ENCODE results near the gene PAX3.

The PAX3 gene

GRCh38 chr2:222281506-222281905 lies 17.3 kb downstream of the PAX3 start:
- Histone ChIP-seq H4K8ac (ENCODE audit: low read depth, low read length) (no peak overlapping the region), H3K9me3 (replicated peaks in 1 of 2; ENCODE audit: control insufficient read depth in 2 of 2, insufficient read depth in 1 of 2, low read depth in 1 of 2, low read length in 2 of 2) (no peaks in the 10 kb centered on the region), H2BK5ac (ENCODE audit: low read length) (no peak overlapping the region), H3K9ac (ENCODE audit: low read depth, low read length, poor library complexity) (no peak overlapping the region), H2BK15ac (ENCODE audit: low read length) (no peak overlapping the region), H3K27ac (replicated peaks; ENCODE audit: low read length) (no peak overlapping the region), H3K4ac (ENCODE audit: low read length) (no peak overlapping the region), H3K79me1 (ENCODE audit: low read depth, low read length) (no peaks in the 10 kb centered on the region), H3K27me3 (ENCODE audit: control insufficient read depth in 3 of 3, insufficient read depth in 3 of 3, low read depth in 1 of 3, low read length in 3 of 3) (peaks cover 0 to 23% (median 18%) of the 10 kb centered on the region in 3 experiments), H2BK120ac (ENCODE audit: low read depth, low read length) (no peak overlapping the region), H3K36me3 (replicated peaks in 1 of 2; ENCODE audit: control insufficient read depth in 2 of 2, insufficient read depth in 2 of 2, low read length in 2 of 2) (no peaks in the 10 kb centered on the region), H3K18ac (ENCODE audit: low read length) (no peak overlapping the region), H3K4me2 (ENCODE audit: insufficient read depth, low read length, poor library complexity, severe bottlenecking) (no peak overlapping the region), H2AFZ (ENCODE audit: low read length) (no peak overlapping the region), H4K91ac (ENCODE audit: low read depth, low read length, poor library complexity) (no peak overlapping the region), H3K4me1 (ENCODE audit: control insufficient read depth in 2 of 2, insufficient read depth in 1 of 2, low read depth in 1 of 2, low read length in 2 of 2) (peaks cover 0 to 7% of the 10 kb centered on the region in 2 donors), H2BK12ac (ENCODE audit: low read length) (no peak overlapping the region), H3K4me3 (ENCODE audit: low read length in 2 of 2) (no peak overlapping the region), H3K23ac (ENCODE audit: low read depth, low read length, poor library complexity) (no peak overlapping the region), H2AK5ac (ENCODE audit: low read depth, low read length) (no peak overlapping the region), H3K14ac (ENCODE audit: low read length) (no peak overlapping the region)
- DNase-seq (ENCODE audit: low spot score) = no peak

- no peak overlapping the region for H3K4ac ChIP-seq (ENCODE audit: low read length)
- H4K91ac ChIP-seq (ENCODE audit: low read depth, low read length, poor library complexity) = no peak overlapping the region
- WGBS, 2 donors (ENCODE audit: extremely low coverage in 2 of 2, insufficient read length in 2 of 2, insufficient replicate concordance in 1 of 2) = no CpG with 5 or more reads among the region's 5 CpGs
- H3K23ac ChIP-seq (ENCODE audit: low read depth, low read length, poor library complexity) = no peak overlapping the region
- peaks cover 0 to 29% (median 18%) of the 10 kb centered on the region in 3 experiments for H3K27me3 ChIP-seq (ENCODE audit: control insufficient read depth in 3 of 3, insufficient read depth in 3 of 3, low read depth in 1 of 3, low read length in 3 of 3)
- H3K79me1 ChIP-seq (ENCODE audit: low read depth, low read length) = no peaks in the 10 kb centered on the region
- H2BK120ac ChIP-seq (ENCODE audit: low read depth, low read length) = no peak overlapping the region
- no peak overlapping the region for H2BK12ac ChIP-seq (ENCODE audit: low read length)
- H2AFZ ChIP-seq (ENCODE audit: low read length) = no peak overlapping the region
- no peaks in the 10 kb centered on the region for H3K36me3 ChIP-seq (replicated peaks in 1 of 2; ENCODE audit: control insufficient read depth in 2 of 2, insufficient read depth in 2 of 2, low read length in 2 of 2)
- H3K9ac ChIP-seq (ENCODE audit: low read depth, low read length, poor library complexity) = no peak overlapping the region
- peaks cover 0 to 7% of the 10 kb centered on the region in 2 donors for H3K4me1 ChIP-seq (ENCODE audit: control insufficient read depth in 2 of 2, insufficient read depth in 1 of 2, low read depth in 1 of 2, low read length in 2 of 2)
- no peak overlapping the region for H3K14ac ChIP-seq (ENCODE audit: low read length)
- no peak overlapping the region for H2AK5ac ChIP-seq (ENCODE audit: low read depth, low read length)
- H4K8ac ChIP-seq (ENCODE audit: low read depth, low read length) = no peak overlapping the region
- DNase-seq (ENCODE audit: low spot score) = no peak
- H2BK5ac ChIP-seq (ENCODE audit: low read length) = no peak overlapping the region
- H2BK15ac ChIP-seq (ENCODE audit: low read length) = no peak overlapping the region
- H3K9me3 ChIP-seq (replicated peaks in 1 of 2; ENCODE audit: control insufficient read depth in 2 of 2, insufficient read depth in 1 of 2, low read depth in 1 of 2, low read length in 2 of 2) = no peaks in the 10 kb centered on the region
- no peak overlapping the region for H3K18ac ChIP-seq (ENCODE audit: low read length)
- no peak overlapping the region for H3K27ac ChIP-seq (replicated peaks; ENCODE audit: low read length)
- H3K4me2 ChIP-seq (ENCODE audit: insufficient read depth, low read length, poor library complexity, severe bottlenecking) = no peak overlapping the region
- H3K4me3 ChIP-seq (ENCODE audit: low read length in 2 of 2) = no peak overlapping the region
These were observed 18.0 kb downstream of the PAX3 start for GRCh38 chr2:222280795-222281194.

- Histone ChIP-seq H2BK15ac (ENCODE audit: low read length) (no peak overlapping the region), H3K9ac (ENCODE audit: low read depth, low read length, poor library complexity) (no peak overlapping the region), H3K23ac (ENCODE audit: low read depth, low read length, poor library complexity) (no peak overlapping the region), H3K4me2 (ENCODE audit: insufficient read depth, low read length, poor library complexity, severe bottlenecking) (no peak overlapping the region), H3K9me3 (replicated peaks in 1 of 2; ENCODE audit: control insufficient read depth in 2 of 2, insufficient read depth in 1 of 2, low read depth in 1 of 2, low read length in 2 of 2) (no peaks in the 10 kb centered on the region), H3K4ac (ENCODE audit: low read length) (no peak overlapping the region), H4K8ac (ENCODE audit: low read depth, low read length) (no peak overlapping the region), H3K36me3 (replicated peaks in 1 of 2; ENCODE audit: control insufficient read depth in 2 of 2, insufficient read depth in 2 of 2, low read length in 2 of 2) (no peaks in the 10 kb centered on the region), H3K18ac (ENCODE audit: low read length) (no peak overlapping the region), H3K79me1 (ENCODE audit: low read depth, low read length) (no peaks in the 10 kb centered on the region), H3K27me3 (ENCODE audit: control insufficient read depth in 3 of 3, insufficient read depth in 3 of 3, low read depth in 1 of 3, low read length in 3 of 3) (peaks cover 4 to 49% (median 42%) of the 10 kb centered on the region in 3 experiments), H2AK5ac (ENCODE audit: low read depth, low read length) (no peak overlapping the region), H2BK12ac (ENCODE audit: low read length) (no peak overlapping the region), H3K4me1 (ENCODE audit: control insufficient read depth in 2 of 2, insufficient read depth in 1 of 2, low read depth in 1 of 2, low read length in 2 of 2) (peaks cover 3 to 13% of the 10 kb centered on the region in 2 donors), H2BK5ac (ENCODE audit: low read length) (no peak overlapping the region), H3K14ac (ENCODE audit: low read length) (no peak overlapping the region), H3K27ac (replicated peaks; ENCODE audit: low read length) (no peak overlapping the region), H3K4me3 (ENCODE audit: low read length in 2 of 2) (no peak overlapping the region), H2AFZ (ENCODE audit: low read length) (no peak overlapping the region), H2BK120ac (ENCODE audit: low read depth, low read length) (no peak overlapping the region), H4K91ac (ENCODE audit: low read depth, low read length, poor library complexity) (no peak overlapping the region)
- DNase-seq (ENCODE audit: low spot score) = no peak
- WGBS, 2 donors (ENCODE audit: extremely low coverage in 2 of 2, insufficient read length in 2 of 2, insufficient replicate concordance in 1 of 2) = no CpG with 5 or more reads among the region's 4 CpGs
These were observed 26.3 kb downstream of the PAX3 start for GRCh38 chr2:222272446-222273015.

GRCh38 chr2:222271854-222272253 lies 26.9 kb downstream of the PAX3 start:
- Histone ChIP-seq H3K23ac (ENCODE audit: low read depth, low read length, poor library complexity) (no peak overlapping the region), H3K9me3 (replicated peaks in 1 of 2; ENCODE audit: control insufficient read depth in 2 of 2, insufficient read depth in 1 of 2, low read depth in 1 of 2, low read length in 2 of 2) (no peaks in the 10 kb centered on the region), H3K4ac (ENCODE audit: low read length) (no peak overlapping the region), H3K27me3 (ENCODE audit: control insufficient read depth in 3 of 3, insufficient read depth in 3 of 3, low read depth in 1 of 3, low read length in 3 of 3) (peaks cover 4 to 45% (median 42%) of the 10 kb centered on the region in 3 experiments), H2AK5ac (ENCODE audit: low read depth, low read length) (no peak overlapping the region), H4K8ac (ENCODE audit: low read depth, low read length) (no peak overlapping the region), H3K4me3 (ENCODE audit: low read length in 2 of 2) (no peak overlapping the region), H2BK120ac (ENCODE audit: low read depth, low read length) (no peak overlapping the region), H2BK15ac (ENCODE audit: low read length) (no peak overlapping the region), H2BK5ac (ENCODE audit: low read length) (no peak overlapping the region), H3K4me1 (ENCODE audit: control insufficient read depth in 2 of 2, insufficient read depth in 1 of 2, low read depth in 1 of 2, low read length in 2 of 2) (peaks cover 3 to 13% of the 10 kb centered on the region in 2 donors), H3K36me3 (replicated peaks in 1 of 2; ENCODE audit: control insufficient read depth in 2 of 2, insufficient read depth in 2 of 2, low read length in 2 of 2) (no peaks in the 10 kb centered on the region), H3K79me1 (ENCODE audit: low read depth, low read length) (no peaks in the 10 kb centered on the region), H4K91ac (ENCODE audit: low read depth, low read length, poor library complexity) (no peak overlapping the region), H2AFZ (ENCODE audit: low read length) (no peak overlapping the region), H2BK12ac (ENCODE audit: low read length) (no peak overlapping the region), H3K27ac (replicated peaks; ENCODE audit: low read length) (no peak overlapping the region), H3K4me2 (ENCODE audit: insufficient read depth, low read length, poor library complexity, severe bottlenecking) (no peak overlapping the region), H3K9ac (ENCODE audit: low read depth, low read length, poor library complexity) (no peak overlapping the region), H3K14ac (ENCODE audit: low read length) (no peak overlapping the region), H3K18ac (ENCODE audit: low read length) (no peak overlapping the region)
- no peak for DNase-seq (ENCODE audit: low spot score)
- WGBS, 2 donors (ENCODE audit: extremely low coverage in 2 of 2, insufficient read length in 2 of 2, insufficient replicate concordance in 1 of 2) = no CpG with 5 or more reads among the region's 5 CpGs
